Measurements from ENCODE around the gene CASP3. TPM values are rescaled to one million over a fixed set of nuclear protein-coding genes. Genes with fewer than 3 reads are reported as not detected.

Gene CASP3
- polyA plus RNA-seq, 1 of the 3 experiments (the other 2 are of a cell fraction), result 15.5 TPM

- Histone ChIP-seq H3K27me3 (ENCODE audit: insufficient read depth) (no peaks in the 10 kb centered on the region), H3F3A (replicated peaks; ENCODE audit: insufficient read depth) (peaks cover 15% of the 10 kb centered on the region), H3K4me1 (ENCODE audit: control insufficient read depth in 1 of 2, insufficient read depth in 2 of 2, low read depth in 1 of 2, low read length in 1 of 2) (peaks cover 0 to 11% of the 10 kb centered on the region in 2 experiments; a peak in 2 of 4 replicates), H3K9ac (no peak overlapping the region), H3K4me2 (no peak overlapping the region), H3K4me3 (ENCODE audit: low read depth in 2 of 2, low read length in 1 of 2) (no peak overlapping the region), H4K20me1 (ENCODE audit: insufficient read depth) (no peaks in the 10 kb centered on the region), H3K9me3 (no peaks in the 10 kb centered on the region; the same call in 1 of the 2 replicates), H3K27ac (ENCODE audit: low read depth in 2 of 2, low read length in 1 of 2) (no peak overlapping the region), H2AFZ (ENCODE audit: low read depth) (no peak overlapping the region), H3K36me3 (replicated peaks in 1 of 2; ENCODE audit: control insufficient read depth in 1 of 2, insufficient read depth in 2 of 2, low read length in 1 of 2) (peaks cover 21 to 30% of the 10 kb centered on the region in 2 experiments), H3K79me2 (ENCODE audit: insufficient read depth) (no peaks in the 10 kb centered on the region), H3K9me2 (no peaks in the 10 kb centered on the region)
- 94% methylated on average over 5 of the region's 5 CpGs for WGBS (ENCODE audit: low lambda C conversion rate)
- ChIA-PET POLR2A (no interaction called here), CTCF (no interaction called here)
- no peak for DNase-seq
- no peak for TF ChIP-seq RAD21 (IDR thresholded peaks at IDR 0.05; ENCODE audit: low read length)
- no peak for TF ChIP-seq ZBTB33 (IDR thresholded peaks at IDR 0.05; ENCODE audit: borderline replicate concordance, low read depth)
- no peak for TF ChIP-seq EP300 (IDR thresholded peaks at IDR 0.05; ENCODE audit: borderline replicate concordance in 1 of 2, low read depth in 1 of 2, low read length in 1 of 2)
- no peak for TF ChIP-seq GATA2 (CRISPR knock-in tag; IDR thresholded peaks at IDR 0.05)
- no peak for TF ChIP-seq POLR2AphosphoS5 (IDR thresholded peaks at IDR 0.05; ENCODE audit: low read depth, low read length)
- TF ChIP-seq NRF1 (IDR thresholded peaks at IDR 0.05; ENCODE audit: low read depth, low read length), result no peak
- TF ChIP-seq FOSL2 (IDR thresholded peaks at IDR 0.05; ENCODE audit: borderline replicate concordance, low read depth), result no peak
- no peak for TF ChIP-seq EZH2phosphoT487 (IDR thresholded peaks at IDR 0.05; ENCODE audit: borderline replicate concordance, low read depth)
Measured at GRCh38 chr4:184693056-184693455, 43.8 kb upstream of the CASP3 start.

- no peak overlapping the region for H3K9ac ChIP-seq
- no peak overlapping the region for H2AFZ ChIP-seq (ENCODE audit: low read depth)
- peaks cover 10% of the 10 kb centered on the region for H3F3A ChIP-seq (replicated peaks; ENCODE audit: insufficient read depth)
- no peak overlapping the region for H3K4me2 ChIP-seq
- no peak overlapping the region for H3K4me3 ChIP-seq (ENCODE audit: low read depth in 2 of 2, low read length in 1 of 2)
- H3K9me2 ChIP-seq, result no peaks in the 10 kb centered on the region
- no peaks in the 10 kb centered on the region for H3K79me2 ChIP-seq (ENCODE audit: insufficient read depth)
- no peak overlapping the region for H3K27ac ChIP-seq (ENCODE audit: low read depth in 2 of 2, low read length in 1 of 2)
- peaks cover 16 to 21% of the 10 kb centered on the region in 2 experiments for H3K36me3 ChIP-seq (replicated peaks in 1 of 2; ENCODE audit: control insufficient read depth in 1 of 2, insufficient read depth in 2 of 2, low read length in 1 of 2)
- H4K20me1 ChIP-seq (ENCODE audit: insufficient read depth), result no peaks in the 10 kb centered on the region
- peaks cover 0 to 12% of the 10 kb centered on the region in 2 experiments; a peak in 2 of 4 replicates for H3K4me1 ChIP-seq (ENCODE audit: control insufficient read depth in 1 of 2, insufficient read depth in 2 of 2, low read depth in 1 of 2, low read length in 1 of 2)
- ChIA-PET POLR2A (no interaction called here), CTCF (no interaction called here)
- no peak for DNase-seq
- no peaks in the 10 kb centered on the region; the same call in 1 of the 2 replicates for H3K9me3 ChIP-seq
- no peaks in the 10 kb centered on the region for H3K27me3 ChIP-seq (ENCODE audit: insufficient read depth)
- 58% methylated on average over 5 of the region's 5 CpGs for WGBS (ENCODE audit: low lambda C conversion rate)
- TF ChIP-seq GATA2 (CRISPR knock-in tag; IDR thresholded peaks at IDR 0.05), result no peak
- no peak for TF ChIP-seq PBX3 (IDR thresholded peaks at IDR 0.05)
- TF ChIP-seq SMC3 (IDR thresholded peaks at IDR 0.05; ENCODE audit: low read depth, low read length), result no peak
- TF ChIP-seq CTCF (IDR thresholded peaks at IDR 0.05), result no peak
- TF ChIP-seq EP300 (IDR thresholded peaks at IDR 0.05; ENCODE audit: borderline replicate concordance in 1 of 2, low read depth in 1 of 2, low read length in 1 of 2), result no peak
- TF ChIP-seq USF2 (IDR thresholded peaks at IDR 0.05; ENCODE audit: borderline replicate concordance, low read depth, low read length), result no peak
- no peak for TF ChIP-seq MEF2A (IDR thresholded peaks at IDR 0.05; ENCODE audit: borderline replicate concordance, low read depth)
- no peak for TF ChIP-seq REST (IDR thresholded peaks at IDR 0.05; ENCODE audit: low read depth, low read length)
- no peak for TF ChIP-seq NFIC (IDR thresholded peaks at IDR 0.05; ENCODE audit: borderline replicate concordance)
- no peak for TF ChIP-seq TAF1 (IDR thresholded peaks at IDR 0.05; ENCODE audit: borderline replicate concordance, low read depth, low read length)
- no peak for TF ChIP-seq EZH2phosphoT487 (IDR thresholded peaks at IDR 0.05; ENCODE audit: borderline replicate concordance, low read depth)
- no peak for TF ChIP-seq MXI1 (IDR thresholded peaks at IDR 0.05; ENCODE audit: low read depth, low read length)
- TF ChIP-seq ELF1 (IDR thresholded peaks at IDR 0.05), result no peak
Measured at GRCh38 chr4:184689681-184690080, 40.4 kb upstream of the CASP3 start.
